Measurements from ENCODE around the gene RPS2.

GRCh38 chr16:1932050-1933028, 32.3 kb downstream of the RPS2 start:
- TF ChIP-seq CTCF (IDR thresholded peaks at IDR 0.05; ENCODE audit: low read depth, low read length) (no peak), MYC (IDR thresholded peaks at IDR 0.05; ENCODE audit: low read depth, low read length) (no peak), POLR2A (IDR thresholded peaks at IDR 0.05; ENCODE audit: extremely low read depth, insufficient read length) (no peak), MAX (IDR thresholded peaks at IDR 0.05; ENCODE audit: low read depth, low read length) (no peak)
